Hematopoietic multipotent progenitor cell treated with erythropoietin and hydrocortisone succinate and interleukin-3 and kit ligand, for 8 days (in vitro differentiated cells): Measurements from ENCODE around the gene OSBPL3.
A peak's percentile ranks its signal among the peaks of the same experiment; 100 is the strongest.
"Not testable (repeated sequence)": the region's sequence is repeated elsewhere in the genome, so short reads cannot be mapped to it uniquely, and the experiment has no call there.

ENCODE experiments used
- DNase-seq: peaks from one replicate; pipeline ENCODE4 v3.0.0-alpha.2; 2015

The OSBPL3 gene

DNA sequence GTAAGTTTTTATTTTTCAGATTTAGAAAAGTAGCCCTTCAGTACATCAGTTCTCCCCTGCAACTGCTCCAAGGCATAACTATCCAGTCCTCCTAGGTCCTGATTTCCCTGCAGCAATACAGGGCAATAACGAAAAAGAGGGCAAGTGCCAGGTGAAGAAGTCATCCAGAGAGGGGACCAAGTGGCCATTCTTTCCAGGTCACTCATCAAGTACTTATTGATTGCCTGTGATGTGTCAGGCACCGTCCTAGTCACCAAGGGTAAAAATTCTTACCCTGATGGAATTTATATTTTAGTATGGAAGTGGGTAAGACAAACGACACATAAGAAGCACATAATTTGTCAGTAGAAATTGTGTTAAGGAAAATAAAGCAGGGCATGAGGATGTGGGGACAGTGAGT lies 155.6 kb downstream of the OSBPL3 start:
- DNase-seq: no peak

DNA sequence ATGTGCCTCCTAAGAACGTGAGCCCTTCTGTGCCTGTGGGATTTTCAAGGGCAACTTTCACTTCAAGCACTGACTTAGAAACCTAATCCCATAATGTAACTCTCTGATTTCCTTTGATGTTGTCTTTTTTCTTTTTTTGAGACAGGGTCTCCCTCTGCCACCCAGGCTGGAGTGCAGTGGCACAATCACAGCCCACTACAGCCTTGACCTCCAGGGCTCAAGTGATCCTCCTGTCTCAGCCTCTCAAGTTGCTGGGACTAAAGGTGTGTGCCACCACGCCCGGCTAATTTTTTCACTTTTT lies 158.3 kb downstream of the OSBPL3 start:
- no peak for DNase-seq

- peak; percentile 89 for DNase-seq
Measured at GRCh38 chr7:24821045-24821753, 158.8 kb downstream of the OSBPL3 start.

GRCh38 chr7:24820730-24821044 lies 159.3 kb downstream of the OSBPL3 start:
- DNase-seq: no peak

DNA sequence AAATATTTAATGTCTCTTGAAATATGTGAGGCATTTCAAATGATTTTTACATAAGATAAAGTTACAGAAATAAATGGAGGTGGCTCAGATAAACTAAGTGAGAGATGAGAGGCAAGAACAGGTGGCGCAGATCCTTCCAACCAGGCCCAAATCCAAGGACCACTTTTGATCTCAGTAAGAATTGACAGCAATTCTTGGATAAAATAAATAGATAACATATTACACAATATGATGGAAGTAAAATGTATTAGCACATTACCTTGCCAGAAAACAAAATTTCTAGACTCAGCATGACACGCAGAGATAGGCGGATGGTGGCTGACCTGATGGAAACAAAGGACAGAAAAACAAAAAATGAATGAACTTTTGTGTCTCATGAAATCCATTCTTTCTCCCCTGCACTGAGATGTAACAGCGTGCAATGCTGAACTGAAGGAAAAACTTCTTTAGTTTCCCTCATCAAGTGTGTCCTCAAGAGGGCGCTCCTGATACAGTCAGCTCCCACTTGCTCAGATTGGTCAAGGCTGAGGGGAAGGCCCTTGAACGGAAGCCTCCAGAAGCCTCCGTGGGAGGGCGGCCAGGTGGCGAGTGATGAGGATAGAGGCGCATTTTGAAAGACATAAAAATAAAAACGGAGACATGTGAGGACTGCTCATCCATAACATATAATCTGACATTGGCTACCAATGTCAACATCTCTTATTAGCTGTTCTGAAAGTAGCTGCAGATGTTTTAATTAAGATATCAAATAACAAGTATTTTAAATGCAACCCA lies 159.9 kb downstream of the OSBPL3 start:
- DNase-seq: peak; percentile 91

DNA sequence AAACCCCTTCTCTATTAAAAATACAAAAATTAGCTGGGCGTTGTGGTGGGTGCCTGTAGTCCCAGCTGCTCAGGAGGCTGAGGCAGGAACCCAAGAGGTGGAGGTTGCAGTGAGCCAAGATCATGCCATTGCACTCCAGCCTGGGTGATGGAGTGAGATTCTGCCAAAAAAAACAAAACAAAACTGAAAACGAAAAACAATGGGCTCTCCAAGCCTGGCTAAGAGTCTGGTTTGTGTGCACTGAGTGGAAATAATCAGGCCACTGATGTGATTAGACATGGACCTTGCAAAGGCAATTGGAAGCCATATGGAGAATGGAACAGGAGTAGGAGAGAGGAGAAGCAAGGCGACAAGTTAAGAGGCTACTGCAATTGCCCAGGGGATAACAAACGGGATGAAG lies 162.6 kb downstream of the OSBPL3 start:
- no peak for DNase-seq

GRCh38 chr7:24816868-24817267 lies 163.1 kb downstream of the OSBPL3 start:
- DNase-seq: no peak

GRCh38 chr7:24812305-24812945 lies 167.6 kb downstream of the OSBPL3 start:
- DNase-seq: peak; percentile 48

- no peak for DNase-seq
Measured at GRCh38 chr7:24808518-24808917, 171.5 kb downstream of the OSBPL3 start.

- DNase-seq: no peak
Measured at GRCh38 chr7:24802300-24802699, 177.7 kb downstream of the OSBPL3 start.

GRCh38 chr7:24801883-24802282 lies 178.1 kb downstream of the OSBPL3 start:
- no peak for DNase-seq

DNA sequence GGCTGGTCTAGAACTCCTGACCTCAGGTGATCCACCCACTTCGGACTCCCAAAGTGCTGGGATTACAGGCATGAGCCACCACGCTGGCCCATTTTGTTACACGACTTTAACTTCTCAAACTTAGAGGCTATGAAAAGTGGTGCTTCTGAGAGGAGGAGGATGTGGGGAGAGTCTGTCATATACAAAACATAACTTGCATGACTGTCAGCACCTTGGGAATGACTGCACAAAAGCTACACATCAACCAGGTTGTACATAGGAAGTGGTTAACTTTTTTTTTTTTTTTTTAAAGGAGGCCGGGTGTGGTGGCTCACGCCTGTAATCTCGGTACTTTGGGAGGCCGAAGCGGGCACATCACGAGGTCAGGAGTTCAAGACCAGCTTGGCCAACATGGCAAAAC lies 179.3 kb downstream of the OSBPL3 start:
- no peak for DNase-seq

GRCh38 chr7:24800073-24800472 lies 179.9 kb downstream of the OSBPL3 start:
- DNase-seq: no peak

DNA sequence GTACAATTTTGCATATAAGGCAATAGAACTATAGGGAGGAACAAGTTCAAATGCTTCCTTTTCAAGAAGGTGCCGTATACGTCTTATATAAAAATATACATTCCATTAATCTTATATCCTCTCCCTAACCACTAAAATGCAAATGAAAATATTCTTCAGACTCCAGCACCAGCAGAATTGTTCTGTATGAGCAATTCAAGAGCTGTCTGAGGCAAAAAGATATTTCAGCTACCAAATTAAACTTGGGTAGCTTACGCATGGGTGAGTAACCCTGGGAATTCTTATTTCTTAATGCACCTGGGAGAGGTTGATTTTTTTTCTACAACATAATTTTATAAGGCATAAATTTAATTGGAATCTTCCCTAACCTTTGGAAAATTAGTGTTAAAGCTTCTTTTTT lies 180.5 kb downstream of the OSBPL3 start:
- no peak for DNase-seq

- DNase-seq: no peak
Measured at GRCh38 chr7:24798261-24798660, 181.7 kb downstream of the OSBPL3 start.

GRCh38 chr7:24797270-24797669 lies 182.7 kb downstream of the OSBPL3 start:
- DNase-seq: no peak

- no peak for DNase-seq
Measured at GRCh38 chr7:24795407-24795767, 184.6 kb downstream of the OSBPL3 start.

DNA sequence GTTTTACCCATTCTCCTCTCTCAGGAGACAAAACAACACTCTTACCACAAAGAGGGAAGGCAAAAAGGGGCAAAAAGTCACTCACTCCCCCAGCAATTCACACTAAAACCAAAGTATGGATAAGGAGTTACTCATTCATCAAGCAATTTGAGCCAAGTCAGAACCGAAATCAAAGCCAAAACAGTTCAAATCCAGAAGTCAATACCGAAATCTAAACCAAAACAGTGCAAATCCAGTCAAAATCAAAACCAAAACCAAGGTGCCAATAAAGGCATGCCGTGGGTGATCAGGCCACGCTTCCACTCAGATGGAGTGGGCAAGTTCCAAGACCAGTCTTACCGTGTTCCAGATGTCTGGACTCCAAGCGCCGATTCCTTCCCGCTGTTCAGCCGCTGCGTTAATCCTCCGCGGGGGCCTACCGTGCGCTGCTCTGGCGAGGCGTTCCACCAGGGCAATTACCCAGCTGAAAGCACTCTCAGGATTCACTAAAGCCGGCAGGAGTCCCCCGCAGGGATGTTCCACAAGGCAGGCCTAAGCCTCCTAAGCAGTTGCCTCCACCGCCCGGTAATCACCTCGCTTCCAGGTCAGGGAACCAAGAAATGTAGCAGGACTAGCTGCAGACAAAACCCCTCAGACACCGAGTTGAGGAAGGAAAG lies 185.1 kb downstream of the OSBPL3 start:
- DNase-seq: not testable (repeated sequence)

DNA sequence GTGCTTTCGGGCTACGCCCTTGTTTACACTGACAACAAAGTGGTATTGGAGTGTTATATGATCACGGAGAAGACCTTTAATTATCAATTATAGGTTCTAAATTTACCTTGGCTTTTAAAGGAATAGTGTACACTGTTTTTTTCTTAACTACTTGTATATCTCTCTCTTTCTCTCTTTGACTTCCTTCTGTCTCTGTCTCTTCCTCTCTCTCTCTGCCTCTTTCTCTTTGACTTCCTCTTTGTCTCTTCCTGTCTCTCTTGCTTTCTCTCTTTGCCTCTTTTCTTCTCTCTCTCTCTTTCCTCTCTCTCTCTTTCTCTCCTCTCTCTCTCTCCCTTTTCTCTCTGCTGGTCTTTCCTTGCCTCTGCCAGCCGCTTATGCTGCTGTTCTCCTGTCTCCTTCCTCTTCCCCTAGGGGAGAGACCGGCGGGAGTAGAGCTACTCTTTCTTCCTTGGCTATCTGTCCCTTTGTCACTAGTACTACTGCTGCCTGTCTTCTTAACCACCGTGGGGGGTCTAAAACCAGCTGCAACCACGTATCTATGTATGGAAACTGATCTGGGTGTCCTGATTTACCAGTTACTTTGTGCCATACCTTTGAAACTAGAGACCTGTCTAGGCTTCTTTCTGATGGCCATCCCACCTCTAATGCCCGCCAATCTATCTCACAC lies 185.9 kb downstream of the OSBPL3 start:
- no peak for DNase-seq

DNA sequence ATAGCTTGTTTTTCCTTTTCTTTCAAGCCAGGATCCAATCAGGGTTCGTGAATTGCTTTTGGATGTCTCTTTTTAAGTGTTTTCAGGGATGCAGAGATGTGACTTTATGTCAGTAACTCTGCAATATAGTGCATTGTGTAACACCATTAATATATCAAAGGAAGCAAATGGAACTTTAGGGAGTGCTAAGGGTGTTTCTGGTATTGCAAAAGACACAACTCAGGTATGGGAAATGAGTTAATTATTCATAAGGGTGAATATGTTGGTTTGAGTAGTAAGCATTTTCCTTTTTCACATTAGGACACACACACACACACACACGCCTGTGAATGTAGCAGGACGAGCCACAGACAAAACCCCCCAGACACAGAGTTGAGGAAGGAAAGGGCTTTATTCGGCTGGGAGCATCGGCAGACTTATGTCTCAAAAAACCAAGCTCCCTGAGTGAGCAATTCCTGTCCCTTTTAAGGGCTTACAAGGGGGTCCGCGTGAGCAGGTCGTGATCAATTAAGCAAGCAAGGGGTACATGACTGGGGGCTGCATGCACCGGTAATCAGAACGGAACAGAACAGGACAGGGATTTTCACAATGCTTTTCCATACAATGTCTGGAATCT lies 190.9 kb downstream of the OSBPL3 start:
- DNase-seq: no peak

- no peak for DNase-seq
Measured at GRCh38 chr7:24788075-24788474, 191.9 kb downstream of the OSBPL3 start.

GRCh38 chr7:24786941-24787340 lies 193.0 kb downstream of the OSBPL3 start:
- peak; percentile 59 for DNase-seq

DNA sequence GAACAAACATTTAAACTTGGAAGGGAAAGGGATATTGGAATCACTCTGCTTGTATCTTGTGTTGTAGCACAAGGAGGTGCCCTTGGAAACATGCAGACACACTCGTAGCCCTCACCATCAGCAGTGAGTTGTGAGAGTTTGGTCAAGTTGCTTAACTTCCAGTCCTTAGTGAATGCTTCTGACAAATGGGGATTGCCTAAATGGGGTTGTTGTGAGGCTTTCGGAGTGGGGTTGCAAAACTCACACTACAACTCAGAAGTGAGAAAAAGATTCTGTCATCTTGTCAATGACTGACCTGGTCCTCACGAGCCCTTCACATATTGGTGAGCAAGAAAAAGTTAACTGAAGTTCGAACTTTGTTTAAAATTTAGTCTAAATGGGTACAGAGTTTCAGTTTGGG lies 193.7 kb downstream of the OSBPL3 start:
- no peak for DNase-seq
